HG03571 (cell line): ENCODE data around the gene IDH3B.
"Not testable (repeated sequence)": the region's sequence is repeated elsewhere in the genome, so short reads cannot be mapped to it uniquely, and the experiment has no call there.

Source experiments
- ATAC-seq: cut with Tn5 transposase; IDR thresholded peaks from one replicate; pipeline ENCODE4 v1.9.1; 2021; ENCODE audit not compliant: unreplicated experiment

Gene IDH3B

GRCh38 chr20:2695206-2695983 is 31.4 kb upstream of the IDH3B start:
- no peak for ATAC-seq

GRCh38 chr20:2694519-2694918 is 30.5 kb upstream of the IDH3B start:
- no peak for ATAC-seq

GRCh38 chr20:2694008-2694471 is 30.0 kb upstream of the IDH3B start:
- ATAC-seq, result no peak

- no peak for ATAC-seq
Measured at GRCh38 chr20:2693286-2694007, 29.4 kb upstream of the IDH3B start.

- no peak for ATAC-seq
Measured at GRCh38 chr20:2692886-2693285, 28.9 kb upstream of the IDH3B start.

GRCh38 chr20:2692036-2692885 is 28.2 kb upstream of the IDH3B start, which contains the start of gene EBF4:
EBF4 (plus strand) TSS chr20:2692780; CDS start chr20:2693646, 866 bp downstream.
- ATAC-seq, result no peak

- no peak for ATAC-seq
Measured at GRCh38 chr20:2691663-2692035, 27.6 kb upstream of the IDH3B start.

GRCh38 chr20:2691127-2691526 is 27.1 kb upstream of the IDH3B start:
- no peak for ATAC-seq

- no peak for ATAC-seq
Measured at GRCh38 chr20:2690718-2691117, 26.7 kb upstream of the IDH3B start.

GRCh38 chr20:2690213-2690612 is 26.2 kb upstream of the IDH3B start:
- no peak for ATAC-seq

GRCh38 chr20:2688041-2688591 is 24.1 kb upstream of the IDH3B start:
- no peak for ATAC-seq

GRCh38 chr20:2687514-2687913 is 23.5 kb upstream of the IDH3B start:
- ATAC-seq, result no peak

GRCh38 chr20:2684817-2685216 is 20.8 kb upstream of the IDH3B start:
- ATAC-seq, result not testable (repeated sequence)

- not testable (repeated sequence) for ATAC-seq
Measured at GRCh38 chr20:2682040-2682439, 18.0 kb upstream of the IDH3B start.

- ATAC-seq, result no peak
Measured at GRCh38 chr20:2680046-2680445, 16.0 kb upstream of the IDH3B start.

GRCh38 chr20:2673453-2673852 is 9.4 kb upstream of the IDH3B start:
- ATAC-seq, result no peak

- no peak for ATAC-seq
Measured at GRCh38 chr20:2672446-2672845, 8.4 kb upstream of the IDH3B start.

GRCh38 chr20:2671977-2672376 is 8.0 kb upstream of the IDH3B start:
- ATAC-seq, result no peak

GRCh38 chr20:2663364-2663886 is 591 bp downstream of the IDH3B start:
- ATAC-seq, result no peak

- ATAC-seq, result no peak
Measured at GRCh38 chr20:2659547-2659946, 4.5 kb downstream of the IDH3B start.
